Stimulated activated CD8-positive, alpha-beta memory T cell treated with anti-CD3 and anti-CD28 coated beads, Interleukin-7, amount 100 ng/mL, for 24 hours (primary cell): ENCODE data around the gene SMARCD3.

Experiments
- DNase-seq: peaks from one replicate; pipeline ENCODE4 v3.0.0-alpha.2; 2020; ENCODE audit warnings: low read depth

The SMARCD3 gene

DNA sequence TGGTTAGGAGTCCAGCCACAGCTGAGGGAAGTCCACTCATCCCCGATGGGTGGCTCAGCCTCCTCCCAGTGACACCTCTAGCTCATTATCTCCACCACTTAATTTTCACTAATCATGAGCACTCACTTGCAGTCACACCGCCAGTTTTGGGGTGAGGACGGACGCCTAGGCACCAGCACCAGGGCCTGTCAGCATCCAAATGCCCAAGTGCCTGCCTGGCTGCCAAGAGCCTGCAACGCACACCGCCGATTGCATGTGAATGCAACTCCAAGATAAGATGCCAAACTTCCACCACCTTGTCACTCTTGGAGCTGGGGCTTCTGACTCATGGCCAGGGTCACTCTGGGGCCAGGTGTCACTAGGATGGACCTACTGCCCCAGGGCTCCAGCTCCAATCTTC lies 24.4 kb upstream of the SMARCD3 start:
- DNase-seq: no peak

- no peak for DNase-seq
Observed at GRCh38 chr7:151272405-151272804, 23.9 kb upstream of the SMARCD3 start.

- no peak for DNase-seq
Observed at GRCh38 chr7:151271699-151272355, 23.3 kb upstream of the SMARCD3 start.

GRCh38 chr7:151269511-151269910 lies 21.0 kb upstream of the SMARCD3 start:
- DNase-seq: no peak

DNA sequence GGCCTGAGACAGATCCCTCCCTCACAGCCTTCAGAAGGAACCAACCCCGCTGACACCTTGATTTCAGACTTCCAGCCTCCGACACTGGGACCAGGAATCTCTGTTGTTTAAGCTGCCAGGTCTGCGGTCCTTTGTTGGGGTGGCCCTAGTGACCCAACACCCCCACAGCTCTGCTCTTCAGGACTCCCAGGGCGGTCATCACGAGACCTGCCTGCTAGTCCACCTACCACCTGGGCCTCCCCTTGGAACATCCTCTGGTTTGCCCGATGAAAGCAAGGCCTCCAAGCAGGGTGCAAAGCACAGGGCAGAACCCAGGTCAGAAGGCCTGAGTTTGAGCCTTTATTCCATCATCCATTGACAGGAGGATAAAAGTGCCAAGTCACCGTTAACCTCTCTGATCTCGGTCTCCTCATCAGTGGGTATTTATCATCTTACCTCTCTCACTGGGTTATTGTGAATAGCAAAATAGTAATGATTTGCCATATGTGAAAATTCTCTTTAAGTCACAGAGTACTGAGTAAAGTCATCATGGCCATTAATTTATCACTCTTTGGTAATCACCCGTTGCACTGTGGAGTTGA lies 16.9 kb upstream of the SMARCD3 start:
- no peak for DNase-seq

DNA sequence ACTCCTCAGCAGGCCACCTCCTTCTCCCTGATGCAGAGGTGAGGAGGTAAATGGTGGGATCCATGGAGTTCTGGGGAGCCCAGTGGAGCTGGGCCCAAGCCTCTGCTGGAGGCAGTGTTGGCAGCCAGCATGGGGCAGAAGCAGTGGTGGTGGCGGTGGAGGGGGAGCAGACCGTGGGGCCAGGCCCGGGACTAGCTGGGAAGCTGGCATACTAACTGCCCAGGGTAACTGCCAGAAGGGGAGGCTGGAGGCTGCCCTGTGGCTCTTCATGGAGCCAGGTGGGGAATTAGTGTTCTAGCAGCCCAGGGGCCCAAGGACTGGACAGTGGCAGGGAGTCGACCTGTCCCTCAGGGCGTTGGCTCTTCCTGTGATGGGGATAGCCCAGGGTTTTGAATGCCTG lies 16.1 kb upstream of the SMARCD3 start:
- DNase-seq: no peak

DNA sequence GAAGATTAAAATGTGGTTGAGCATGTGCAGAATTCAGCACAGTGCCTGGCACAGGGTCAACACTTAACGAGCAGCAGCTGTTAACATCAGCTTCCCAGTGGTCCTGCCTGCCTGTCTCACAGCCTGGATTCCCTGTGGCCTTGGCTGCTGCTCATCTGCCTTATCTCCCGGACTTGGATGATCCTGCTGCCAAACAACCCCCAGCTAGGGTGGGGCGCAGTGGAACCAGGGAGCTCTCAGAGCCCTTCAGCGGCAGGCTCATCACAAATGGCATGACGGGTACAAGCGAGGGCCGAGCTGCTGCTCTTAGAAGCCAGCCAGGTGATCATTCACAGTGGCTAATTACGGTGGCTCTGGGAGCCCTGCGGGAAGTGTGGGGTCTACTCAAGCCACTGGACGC lies 13.0 kb upstream of the SMARCD3 start:
- no peak for DNase-seq

GRCh38 chr7:151260883-151261282 lies 12.4 kb upstream of the SMARCD3 start:
- no peak for DNase-seq

- no peak for DNase-seq
Observed at GRCh38 chr7:151260471-151260870, 12.0 kb upstream of the SMARCD3 start.

DNA sequence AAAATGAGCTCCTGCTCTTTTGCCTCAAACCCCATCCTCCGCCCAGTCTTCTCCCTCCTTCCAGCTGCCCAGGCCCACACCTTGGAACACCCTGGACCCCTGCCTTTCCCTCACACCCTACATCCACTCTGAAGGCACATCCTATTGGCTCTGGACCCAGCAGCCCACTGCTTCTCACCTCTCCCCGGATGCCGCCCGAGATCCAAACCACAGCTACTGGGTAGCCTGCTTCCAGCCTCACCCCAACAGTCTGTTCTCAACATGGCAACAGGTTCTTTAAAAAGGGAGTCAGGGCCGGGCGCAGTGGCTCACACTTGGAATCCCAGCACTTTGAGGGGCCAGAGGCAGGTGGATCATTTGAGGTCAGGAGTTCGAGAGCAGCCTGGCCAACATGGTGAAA lies 9.5 kb upstream of the SMARCD3 start:
- no peak for DNase-seq

DNA sequence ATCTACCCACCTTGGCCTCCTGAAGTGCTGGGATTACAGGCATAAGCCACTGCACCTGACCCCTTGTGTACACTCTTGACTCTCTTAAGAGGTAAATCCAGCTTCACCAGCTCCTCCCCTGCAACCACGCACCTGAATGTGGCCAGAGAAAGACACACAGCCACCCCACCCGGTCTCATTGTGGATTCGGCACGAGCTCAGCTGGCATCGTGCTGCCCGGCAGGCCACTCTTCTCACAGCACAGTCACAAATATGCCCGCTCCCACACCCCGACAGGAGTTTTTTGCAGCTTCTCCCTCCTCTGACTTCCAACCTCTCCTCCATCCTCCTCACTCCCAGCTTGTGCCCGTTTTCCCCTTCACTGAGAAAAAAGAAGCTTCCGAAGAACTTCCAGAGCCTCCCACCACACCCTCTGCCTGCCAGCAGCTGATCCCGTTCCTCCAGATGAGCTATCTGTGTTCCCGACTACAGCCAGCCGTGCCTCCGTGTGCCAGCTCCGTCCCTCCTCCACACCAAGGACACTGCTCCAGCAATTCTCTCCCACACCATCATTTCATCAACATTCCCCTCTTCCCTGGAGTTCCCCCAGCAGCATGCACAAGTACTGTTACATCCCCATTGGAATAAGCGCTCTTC lies 8.0 kb upstream of the SMARCD3 start:
- DNase-seq: no peak

GRCh38 chr7:151255390-151255789 lies 6.9 kb upstream of the SMARCD3 start:
- DNase-seq: no peak

- no peak for DNase-seq
Observed at GRCh38 chr7:151254851-151255250, 6.4 kb upstream of the SMARCD3 start.

GRCh38 chr7:151254316-151254715 lies 5.8 kb upstream of the SMARCD3 start:
- no peak for DNase-seq

- no peak for DNase-seq
Observed at GRCh38 chr7:151252961-151253711, 4.6 kb upstream of the SMARCD3 start.

DNA sequence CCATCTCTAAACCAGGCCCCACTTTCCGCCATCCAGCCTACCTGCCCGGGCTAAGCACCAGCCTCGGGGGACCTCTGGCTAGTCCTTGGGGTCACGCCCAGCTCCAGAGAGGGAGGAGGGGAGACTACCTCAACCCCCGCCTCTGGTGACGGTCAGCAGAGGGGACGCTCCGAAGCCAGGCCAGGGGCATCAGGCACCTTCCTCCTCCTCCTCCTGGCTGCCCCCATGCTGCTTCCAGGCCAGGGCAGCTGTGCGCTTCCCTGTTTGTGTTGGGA lies 4.0 kb upstream of the SMARCD3 start:
- no peak for DNase-seq

- DNase-seq: no peak
Observed at GRCh38 chr7:151251689-151252560, 3.4 kb upstream of the SMARCD3 start.

GRCh38 chr7:151251328-151251688 lies 2.8 kb upstream of the SMARCD3 start:
- DNase-seq: no peak

GRCh38 chr7:151250181-151251132 lies 2.0 kb upstream of the SMARCD3 start:
- DNase-seq: no peak

GRCh38 chr7:151249732-151250072 lies 1.2 kb upstream of the SMARCD3 start:
- DNase-seq: no peak

DNA sequence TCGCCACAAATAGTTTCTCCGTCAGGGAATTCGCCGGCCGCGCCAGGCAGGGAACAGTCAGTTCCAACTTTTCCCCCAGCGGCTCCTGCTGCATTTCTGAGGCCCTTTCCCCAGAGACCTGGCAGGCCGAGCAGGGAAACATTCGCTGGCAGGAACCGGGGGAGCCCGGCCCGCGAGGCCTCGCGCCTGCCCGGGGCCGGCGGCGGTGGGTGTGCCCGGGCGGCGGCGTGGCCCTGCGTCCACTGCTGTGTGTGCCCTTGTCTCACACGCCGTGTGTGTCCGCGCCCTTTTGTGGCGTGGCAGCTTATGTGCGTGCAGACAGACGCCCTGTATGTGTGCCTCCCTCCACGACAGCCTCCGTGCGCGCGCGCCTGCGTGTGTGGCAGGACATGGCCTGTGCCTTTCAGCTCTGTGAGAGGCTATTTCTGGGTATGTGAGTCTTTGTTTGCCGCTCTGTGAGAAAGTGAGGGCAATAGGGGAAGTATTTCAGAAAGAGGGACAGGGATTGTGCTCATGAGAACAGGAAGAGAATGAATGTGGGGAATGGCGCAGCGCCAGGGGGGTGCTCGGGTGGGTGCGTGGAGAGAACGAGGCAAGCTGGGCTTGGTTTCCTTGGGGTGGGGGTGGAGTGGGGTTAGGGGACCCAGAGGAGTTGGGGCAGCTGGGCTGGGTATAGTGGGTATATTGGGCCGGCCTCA lies 689 bp upstream of the SMARCD3 start:
- DNase-seq: no peak
